Stimulated activated CD8-positive, alpha-beta memory T cell treated with anti-CD3 and anti-CD28 coated beads, Interleukin-4, amount 100 ng/mL, for 48 hours (primary cell): ENCODE measurements around the gene MGAT2.

Source experiments
- DNase-seq: peaks from one replicate; pipeline ENCODE4 v3.0.0-alpha.2; 2020

MGAT2 gene

GRCh38 chr14:49659526-49660455 is 39.2 kb downstream of the MGAT2 start:
- DNase-seq, result no peak

GRCh38 chr14:49670475-49670874 is 49.9 kb downstream of the MGAT2 start:
- no peak for DNase-seq
